ENCODE data around the gene HOXD13.

The HOXD13 gene

GRCh38 chr2:176105078-176105729, 12.7 kb downstream of the HOXD13 start:
- no peak for TF ChIP-seq CTCF (IDR thresholded peaks at IDR 0.05; ENCODE audit: low read depth, low read length)
- no peak overlapping the region for H3K4me3 ChIP-seq (ENCODE audit: low read depth, low read length)

GRCh38 chr2:176105730-176106580, 13.4 kb downstream of the HOXD13 start:
- no peak overlapping the region for H3K4me3 ChIP-seq (ENCODE audit: low read depth, low read length)
- no peak for TF ChIP-seq CTCF (IDR thresholded peaks at IDR 0.05; ENCODE audit: low read depth, low read length)

GRCh38 chr2:176106581-176107539, 14.3 kb downstream of the HOXD13 start, which contains the start of gene HOXD11:
Gene HOXD11 (plus strand): TSS chr2:176107280. CDS start chr2:176107356, 76 bp downstream.
- no peak for TF ChIP-seq CTCF (IDR thresholded peaks at IDR 0.05; ENCODE audit: low read depth, low read length)
- H3K4me3 ChIP-seq (ENCODE audit: low read depth, low read length): no peak within 1 kb of the TSS

GRCh38 chr2:176107731-176108181, 15.2 kb downstream of the HOXD13 start:
- no peak overlapping the region for H3K4me3 ChIP-seq (ENCODE audit: low read depth, low read length)
- no peak for TF ChIP-seq CTCF (IDR thresholded peaks at IDR 0.05; ENCODE audit: low read depth, low read length)

GRCh38 chr2:176109192-176109901, 16.8 kb downstream of the HOXD13 start:
- H3K4me3 ChIP-seq (ENCODE audit: low read depth, low read length): no peak overlapping the region
- TF ChIP-seq CTCF (IDR thresholded peaks at IDR 0.05; ENCODE audit: low read depth, low read length): no peak

GRCh38 chr2:176109946-176110345, 17.4 kb downstream of the HOXD13 start:
- no peak for TF ChIP-seq CTCF (IDR thresholded peaks at IDR 0.05; ENCODE audit: low read depth, low read length)

More at GRCh38 chr2:176109946-176110345, 17.4 kb downstream of the HOXD13 start:
- no peak overlapping the region for H3K4me3 ChIP-seq (ENCODE audit: low read depth, low read length)
